ENCODE results near the gene C20orf202. TPM values are rescaled to one million over a fixed set of nuclear protein-coding genes. Genes with fewer than 3 reads are reported as not detected.

Gene C20orf202
- total RNA-seq, 1 experiment from 2014 or later = not detected

DNA sequence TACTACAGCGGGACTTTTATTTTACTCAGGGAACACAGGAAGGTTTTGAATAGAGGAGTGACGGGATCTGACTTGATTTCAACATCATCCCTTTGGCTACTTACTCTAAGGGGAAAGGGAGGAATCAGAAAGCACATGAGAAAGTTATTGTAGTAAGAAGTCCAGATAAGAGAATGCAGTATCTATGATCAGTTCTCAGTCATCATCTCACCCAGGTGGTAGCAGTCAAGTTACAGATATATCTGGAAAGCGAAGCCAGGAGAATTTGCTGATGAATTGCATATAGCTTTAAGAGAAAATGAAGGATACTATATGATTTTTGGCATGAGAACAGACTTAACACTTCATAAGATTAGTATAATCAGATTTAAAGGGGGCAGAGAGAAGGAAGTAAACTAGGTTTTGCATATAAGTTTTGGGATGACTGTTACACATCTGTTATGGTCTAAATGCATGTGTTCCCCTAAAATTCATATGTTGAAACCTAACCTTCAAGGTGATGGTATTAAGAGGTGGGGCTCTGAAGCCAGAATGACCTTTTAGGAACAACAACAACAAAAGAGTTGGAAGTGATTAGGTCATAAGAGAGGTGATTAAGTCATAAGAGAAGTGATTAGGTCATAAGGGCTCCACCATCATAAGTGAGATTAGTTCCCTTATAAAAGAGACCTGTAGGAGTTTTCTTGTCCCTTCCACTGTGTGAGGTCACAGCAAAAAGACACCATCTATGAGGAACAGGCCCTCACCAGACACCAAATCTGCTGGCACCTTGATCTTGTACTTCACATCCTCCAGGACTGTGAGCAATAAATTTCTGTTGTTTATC lies 29.2 kb downstream of the C20orf202 start:
- ChIA-PET CTCF (no interaction called here), POLR2A (ENCODE audit: unreplicated experiment) (no interaction called here)
- no peak for TF ChIP-seq EZH2 (IDR thresholded peaks at IDR 0.05; ENCODE audit: low read length, unreplicated experiment)
- no peak for TF ChIP-seq EZH2phosphoT487 (IDR thresholded peaks at IDR 0.05; ENCODE audit: borderline replicate concordance, low read length)
- no peak for TF ChIP-seq CTCF (conservative IDR thresholded peaks at IDR 0.05; ENCODE audit: low read depth, low read length)
- no peak for DNase-seq
- Histone ChIP-seq H4K20me1 (ENCODE audit: low read length) (no peaks in the 10 kb centered on the region), H3K4me2 (ENCODE audit: low read length) (no peak overlapping the region), H3K36me3 (ENCODE audit: low read depth, low read length) (no peaks in the 10 kb centered on the region), H3K79me2 (ENCODE audit: low read length) (no peaks in the 10 kb centered on the region), H3K9me2 (replicated peaks; ENCODE audit: low read length) (no peaks in the 10 kb centered on the region), H3K9ac (ENCODE audit: low read length) (no peak overlapping the region), H2AFZ (ENCODE audit: low read length) (no peak overlapping the region), H3F3A (ENCODE audit: low read length, unreplicated experiment) (no peaks in the 10 kb centered on the region), H3K27me3 (ENCODE audit: low read length) (0 out of 2 replicates have a peak, but pooled peaks cover 5% of the 10 kb centered on the region), H3K27ac (ENCODE audit: low read length) (no peak overlapping the region), H3K9me3 (ENCODE audit: low read length) (no peaks in the 10 kb centered on the region), H3K4me3 (ENCODE audit: low read length) (no peak overlapping the region), H3K4me1 (ENCODE audit: insufficient read depth, low read length) (no peaks in the 10 kb centered on the region)
- ATAC-seq = no peak
- BruUV-seq (replicated peaks) = no TSS peak
- intact Hi-C loops (cut with micrococcal nuclease) = no loop called here

- Histone ChIP-seq H4K20me1 (ENCODE audit: low read length) (no peaks in the 10 kb centered on the region), H3K4me2 (ENCODE audit: low read length) (no peak overlapping the region), H3F3A (ENCODE audit: low read length, unreplicated experiment) (no peaks in the 10 kb centered on the region), H3K9me2 (replicated peaks; ENCODE audit: low read length) (no peaks in the 10 kb centered on the region), H3K9me3 (ENCODE audit: low read length) (no peaks in the 10 kb centered on the region), H3K4me1 (ENCODE audit: insufficient read depth, low read length) (peaks cover 14% of the 10 kb centered on the region; the same call in 1 of the 2 replicates), H3K9ac (ENCODE audit: low read length) (no peak overlapping the region), H3K4me3 (ENCODE audit: low read length) (no peak overlapping the region), H3K36me3 (ENCODE audit: low read depth, low read length) (no peaks in the 10 kb centered on the region), H3K79me2 (ENCODE audit: low read length) (no peaks in the 10 kb centered on the region), H3K27ac (ENCODE audit: low read length) (no peak overlapping the region), H2AFZ (ENCODE audit: low read length) (no peak overlapping the region), H3K27me3 (ENCODE audit: low read length) (no peaks in the 10 kb centered on the region)
- TF ChIP-seq EZH2phosphoT487 (IDR thresholded peaks at IDR 0.05; ENCODE audit: borderline replicate concordance, low read length) (no peak), EZH2 (IDR thresholded peaks at IDR 0.05; ENCODE audit: low read length, unreplicated experiment) (no peak), CTCF (conservative IDR thresholded peaks at IDR 0.05; ENCODE audit: low read depth, low read length) (no peak)
- intact Hi-C loops (cut with micrococcal nuclease) = no loop called here
- DNase-seq (no peak), ATAC-seq (no peak)
- ChIA-PET POLR2A (ENCODE audit: unreplicated experiment) (no interaction called here), CTCF (no interaction called here)
- BruUV-seq (replicated peaks) = no TSS peak
Measured at GRCh38 chr20:1240549-1240948, 37.3 kb downstream of the C20orf202 start.

DNA sequence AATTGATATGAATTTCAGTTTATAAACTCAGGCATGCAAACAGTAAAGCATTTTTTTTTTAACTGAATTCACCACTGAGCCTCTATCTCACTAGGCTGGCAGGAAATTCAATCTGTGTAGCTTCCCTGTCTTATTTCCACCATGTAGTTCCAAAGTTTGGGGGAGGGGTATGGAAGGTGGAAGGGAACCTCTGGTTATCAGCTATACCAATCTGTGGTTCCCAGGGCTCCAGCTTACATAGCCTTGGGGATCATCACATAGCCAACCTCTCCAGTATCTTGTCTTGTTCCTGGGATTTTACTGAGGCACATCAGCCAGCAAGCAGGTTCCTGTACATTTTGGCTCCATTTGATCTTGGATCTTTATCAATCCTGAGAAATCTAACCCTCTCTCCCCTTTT lies 38.2 kb downstream of the C20orf202 start:
- no peak overlapping the region for H3K4me2 ChIP-seq (ENCODE audit: low read length)
- H3K27ac ChIP-seq (ENCODE audit: low read length) = no peak overlapping the region
- no peaks in the 10 kb centered on the region for H3K9me2 ChIP-seq (replicated peaks; ENCODE audit: low read length)
- no peaks in the 10 kb centered on the region for H3F3A ChIP-seq (ENCODE audit: low read length, unreplicated experiment)
- H3K9ac ChIP-seq (ENCODE audit: low read length) = no peak overlapping the region
- intact Hi-C loops (cut with micrococcal nuclease) = no loop called here
- TF ChIP-seq EZH2 (IDR thresholded peaks at IDR 0.05; ENCODE audit: low read length, unreplicated experiment) (no peak), CTCF (conservative IDR thresholded peaks at IDR 0.05; ENCODE audit: low read depth, low read length) (no peak), EZH2phosphoT487 (IDR thresholded peaks at IDR 0.05; ENCODE audit: borderline replicate concordance, low read length) (no peak)
- H4K20me1 ChIP-seq (ENCODE audit: low read length) = no peaks in the 10 kb centered on the region
- ATAC-seq (no peak), DNase-seq (no peak)
- H3K36me3 ChIP-seq (ENCODE audit: low read depth, low read length) = no peaks in the 10 kb centered on the region
- H3K4me3 ChIP-seq (ENCODE audit: low read length) = no peak overlapping the region
- POLR2A ChIA-PET (ENCODE audit: unreplicated experiment) = no interaction called here
- H3K9me3 ChIP-seq (ENCODE audit: low read length) = no peaks in the 10 kb centered on the region
- BruUV-seq (replicated peaks) = no TSS peak
- peaks cover 14% of the 10 kb centered on the region; the same call in 1 of the 2 replicates for H3K4me1 ChIP-seq (ENCODE audit: insufficient read depth, low read length)
- no peaks in the 10 kb centered on the region for H3K27me3 ChIP-seq (ENCODE audit: low read length)
- CTCF ChIA-PET = no interaction called here
- no peak overlapping the region for H2AFZ ChIP-seq (ENCODE audit: low read length)
- H3K79me2 ChIP-seq (ENCODE audit: low read length) = no peaks in the 10 kb centered on the region
